Fibroblast of lung (primary cell): Measurements from ENCODE around the gene ITGBL1.

Source experiments
- CTCF ChIP-seq, 2 donors: IDR thresholded peaks in 1 of 2; conservative IDR thresholded peaks in 1 of 2; 1 replicate in 1 of 2; 2 replicates in 1 of 2; pipeline ENCODE4 v1.5.1; 2011 to 2012; ENCODE audit warnings: low read length in 2 of 2, control low read depth in 1 of 2, inconsistent platforms in 1 of 2, low read depth in 1 of 2, mild to moderate bottlenecking in 1 of 2
- EZH2 ChIP-seq: IDR thresholded peaks from 2 replicates; pipeline ENCODE4 v1.5.1; 2012; ENCODE audit warnings: low read length, control low read depth, mild to moderate bottlenecking; ENCODE audit errors: missing control alignments

- TF ChIP-seq CTCF (conservative IDR thresholded peaks at IDR 0.05 in 1 of 2, IDR thresholded peaks at IDR 0.05 in 1 of 2; ENCODE audit: low read depth in 1 of 2, low read length in 2 of 2) (no peak), EZH2 (no peak)
Measured at GRCh38 chr13:101424381-101425155, 27.9 kb upstream of the ITGBL1 start.
